SU-DHL-6 (cell line): ENCODE results near the gene HIP1R.

ENCODE experiments used
- H2AFZ ChIP-seq: fragments of 200-600 bp; sonication (generic); 2 replicates; pipeline ENCODE4 v1.6.1; 2014; ENCODE audit warnings: low read depth, mild to moderate bottlenecking, moderate library complexity, mixed read lengths, antibody characterized with exemption, low read length; ENCODE audit not compliant: severe bottlenecking
- H3F3A ChIP-seq: fragments of 200-600 bp; shearing (Covaris generic); 2 replicates; pipeline ENCODE4 v1.6.0; 2016; ENCODE audit warnings: antibody characterized with exemption, mild to moderate bottlenecking; ENCODE audit not compliant: insufficient read depth
- H3K27ac ChIP-seq: fragments of 200-600 bp; sonication (generic); 2 replicates; pipeline ENCODE4 v1.5.1; 2016; ENCODE audit warnings: low read depth, mild to moderate bottlenecking, low read length, moderate library complexity, mixed read lengths
- H3K27me3 ChIP-seq: fragments of 200-600 bp; sonication (generic), shearing (Covaris generic); 2 replicates; pipeline ENCODE4 v1.6.0; 2014; ENCODE audit warnings: mild to moderate bottlenecking, low read length
- H3K36me3 ChIP-seq: fragments of 200-600 bp; sonication (generic); 2 replicates; pipeline ENCODE4 v1.6.1; 2014; ENCODE audit warnings: mild to moderate bottlenecking, low read length, mixed read lengths
- H3K4me2 ChIP-seq: fragments of 300-600, 200-600 bp; shearing (Covaris generic), sonication (generic); 2 replicates; pipeline ENCODE4 v1.6.0; 2014; ENCODE audit warnings: low read length, low read depth, mild to moderate bottlenecking; ENCODE audit not compliant: poor library complexity, severe bottlenecking
- H3K4me3 ChIP-seq: fragments of 200-600 bp; sonication (generic); 2 replicates; pipeline ENCODE4 v1.5.1; 2014; ENCODE audit warnings: antibody characterized with exemption, low read length, mild to moderate bottlenecking, mixed read lengths; ENCODE audit not compliant: insufficient read depth, poor library complexity, severe bottlenecking
- H3K79me2 ChIP-seq: fragments of 200-600 bp; sonication (generic); 2 replicates; pipeline ENCODE4 v1.6.1; 2014; ENCODE audit warnings: mild to moderate bottlenecking, low read length, moderate library complexity; ENCODE audit not compliant: insufficient read depth
- H3K9ac ChIP-seq: fragments of 200-600 bp; sonication (generic); 2 replicates; pipeline ENCODE4 v1.7.0; 2014; ENCODE audit warnings: mild to moderate bottlenecking, low read length
- H3K9me2 ChIP-seq: fragments of 200-600 bp; sonication (generic); replicated peaks from 2 replicates; pipeline ENCODE4 v1.6.1; 2014; ENCODE audit warnings: low read length; ENCODE audit not compliant: insufficient read depth
- H3K9me3 ChIP-seq: fragments of 200-600 bp; sonication (generic); 2 replicates; pipeline ENCODE4 v1.6.1; 2014; ENCODE audit warnings: low read length, mixed read lengths; ENCODE audit not compliant: insufficient read depth
- H4K20me1 ChIP-seq: fragments of 200-600 bp; sonication (generic); 2 replicates; pipeline ENCODE4 v1.6.1; 2014; ENCODE audit warnings: low read depth, mild to moderate bottlenecking, antibody characterized with exemption, low read length, moderate library complexity, mixed read lengths
- CTCF ChIP-seq: fragments of 200-600 bp; sonication (generic); IDR thresholded peaks from one replicate; pipeline ENCODE4 v1.5.1; 2017; ENCODE audit warnings: antibody characterized with exemption, mild to moderate bottlenecking, low read length, moderate library complexity; ENCODE audit not compliant: insufficient read depth, poor library complexity, severe bottlenecking
- EZH2phosphoT487 ChIP-seq: fragments of 200-600 bp; sonication (generic), shearing (Covaris generic); conservative IDR thresholded peaks from 2 replicates; pipeline ENCODE4 v1.6.1; 2018; ENCODE audit warnings: mild to moderate bottlenecking, antibody characterized with exemption, low read length, moderate library complexity, mixed read lengths

The HIP1R gene

GRCh38 chr12:122807651-122808050 lies 27.6 kb upstream of the HIP1R start:
- no peak overlapping the region for H3K4me2 ChIP-seq
- H3K9ac ChIP-seq, result no peak overlapping the region
- no peak overlapping the region for H3K27ac ChIP-seq
- no peaks in the 10 kb centered on the region for H3K79me2 ChIP-seq
- H4K20me1 ChIP-seq, result no peaks in the 10 kb centered on the region
- H3K4me3 ChIP-seq, result no peak overlapping the region
- H2AFZ ChIP-seq, result no peak overlapping the region
- H3K9me3 ChIP-seq, result no peaks in the 10 kb centered on the region
- TF ChIP-seq EZH2phosphoT487 (no peak), CTCF (no peak)
- no peaks in the 10 kb centered on the region for H3K36me3 ChIP-seq
- no peaks in the 10 kb centered on the region for H3F3A ChIP-seq
- no peaks in the 10 kb centered on the region for H3K9me2 ChIP-seq
- no peaks in the 10 kb centered on the region for H3K27me3 ChIP-seq

GRCh38 chr12:122811777-122812176 lies 23.5 kb upstream of the HIP1R start:
- no peaks in the 10 kb centered on the region for H3K36me3 ChIP-seq
- no peak for TF ChIP-seq EZH2phosphoT487
- no peak for TF ChIP-seq CTCF
- H2AFZ ChIP-seq, result no peak overlapping the region
- no peak overlapping the region for H3K9ac ChIP-seq
- H3K4me3 ChIP-seq, result no peak overlapping the region
- H3K79me2 ChIP-seq, result no peaks in the 10 kb centered on the region
- no peaks in the 10 kb centered on the region for H3K27me3 ChIP-seq
- H3K27ac ChIP-seq, result no peak overlapping the region
- H3F3A ChIP-seq, result no peaks in the 10 kb centered on the region
- no peaks in the 10 kb centered on the region for H3K9me3 ChIP-seq
- no peaks in the 10 kb centered on the region for H3K9me2 ChIP-seq
- H3K4me2 ChIP-seq, result no peak overlapping the region
- H4K20me1 ChIP-seq, result no peaks in the 10 kb centered on the region

- Histone ChIP-seq H3F3A (no peaks in the 10 kb centered on the region), H3K36me3 (no peaks in the 10 kb centered on the region), H3K79me2 (no peaks in the 10 kb centered on the region), H3K27me3 (no peaks in the 10 kb centered on the region), H3K4me3 (no peak overlapping the region), H3K27ac (no peak overlapping the region), H3K9me2 (no peaks in the 10 kb centered on the region), H4K20me1 (no peaks in the 10 kb centered on the region), H3K9ac (no peak overlapping the region), H3K4me2 (no peak overlapping the region), H2AFZ (no peak overlapping the region), H3K9me3 (no peaks in the 10 kb centered on the region)
- no peak for TF ChIP-seq CTCF
Observed at GRCh38 chr12:122813310-122813713, 21.9 kb upstream of the HIP1R start.

GRCh38 chr12:122819209-122819785 lies 16.0 kb upstream of the HIP1R start:
- Histone ChIP-seq H3K27ac (no peak overlapping the region), H3K36me3 (no peaks in the 10 kb centered on the region), H3K79me2 (no peaks in the 10 kb centered on the region), H3K9me2 (no peaks in the 10 kb centered on the region), H3K9ac (no peak overlapping the region), H3F3A (no peaks in the 10 kb centered on the region), H3K4me2 (no peak overlapping the region), H4K20me1 (no peaks in the 10 kb centered on the region), H3K4me3 (no peak overlapping the region), H2AFZ (no peak overlapping the region), H3K27me3 (no peaks in the 10 kb centered on the region), H3K9me3 (no peaks in the 10 kb centered on the region)
- TF ChIP-seq EZH2phosphoT487 (no peak), CTCF (no peak)
